ENCODE data around the gene HMOX2.

GRCh38 chr16:4505356-4506147 lies 29.4 kb downstream of the HMOX2 start:
- no peak for TF ChIP-seq CTCF (IDR thresholded peaks at IDR 0.05; ENCODE audit: low read depth, low read length)
- TF ChIP-seq EZH2phosphoT487 (IDR thresholded peaks at IDR 0.05; ENCODE audit: low read depth), result no peak

Data from OCI-LY3 (cell line).